HCT116 (cell line): ENCODE results near the gene IGFLR1. TPM values are rescaled to one million over a fixed set of nuclear protein-coding genes. Genes with fewer than 3 reads are reported as not detected.

Source experiments
- ATAC-seq: fragments of 200-7000 bp; cut with Tn5 transposase; 2 replicates; pipeline ENCODE4 v1.9.1; 2020; ENCODE audit warnings: mild to moderate bottlenecking, moderate library complexity
- BruUV-seq: library from RNA; stranded (reverse); fragments of 400-500 nt; replicated peaks from 2 replicates; lab custom pipeline; 2021; lab: Mats Ljungman, UMichigan
- CTCF ChIA-PET: fragments of 300-600 bp; sonication (Branson Sonifier 250); formaldehyde crosslinking; loops from one replicate; lab custom pipeline; 2021; ENCODE audit warnings: antibody characterized with exemption; lab: Charles Lee
- POLR2A ChIA-PET: fragments of 300-600, 350-600 bp; sonication (Branson Sonifier 250); formaldehyde crosslinking; loops from one replicate; lab custom pipeline; 2021; ENCODE audit warnings: antibody characterized with exemption; lab: Charles Lee
- RAD21 ChIA-PET, 2 experiments: fragments of 300-600 bp; sonication (Branson Sonifier 250); formaldehyde crosslinking; loops; one replicate each; lab custom pipeline; 2023; ENCODE audit warnings: low total read pairs in 2 of 2; ENCODE audit not compliant: uncharacterized antibody in 2 of 2, unreplicated experiment in 2 of 2, low non-redundant PET in 1 of 2; lab: Charles Lee
- DNase-seq: peaks from one replicate; pipeline ENCODE4 v3.0.0-alpha.2; 2010; ENCODE audit warnings: low read depth, low spot score
- H2AFZ ChIP-seq: fragments of 200-600 bp; shearing (Covaris generic), sonication (generic); 2 replicates; pipeline ENCODE4 v1.6.1; 2017; ENCODE audit warnings: low read depth, mixed run types, mixed read lengths, antibody characterized with exemption, low read length; ENCODE audit not compliant: poor library complexity, severe bottlenecking
- H3K27ac ChIP-seq: 2 replicates; pipeline ENCODE4 v1.5.1; 2012; ENCODE audit warnings: low read depth, low read length
- H3K27me3 ChIP-seq: fragments of 200-600 bp; sonication (generic); 2 replicates; pipeline ENCODE4 v1.6.1; 2016; ENCODE audit warnings: mixed run types, low read length, mixed read lengths; ENCODE audit not compliant: insufficient read depth
- H3K36me3 ChIP-seq, 2 experiments: fragments of 200-500 bp in 1 of 2; fragments of 200-600 bp in 1 of 2; sonication (Bioruptor generic) in 1 of 2; sonication (generic) in 1 of 2; 2 replicates each; pipeline versions ENCODE4 v1.5.1 to v1.6.1; 2014 to 2016; ENCODE audit warnings: low read length in 2 of 2, inconsistent platforms in 1 of 2, mixed read lengths in 1 of 2, mixed run types in 1 of 2; ENCODE audit not compliant: insufficient read depth in 2 of 2, control insufficient read depth in 1 of 2
- H3K4me1 ChIP-seq, 2 experiments: fragments of 200-600 bp in 1 of 2; sonication (generic) in 1 of 2; 2 replicates each; pipeline versions ENCODE4 v1.5.1 to v1.6.1; 2012 to 2017; ENCODE audit warnings: low read length in 2 of 2, inconsistent platforms in 1 of 2, mild to moderate bottlenecking in 1 of 2, mixed read lengths in 1 of 2, mixed run types in 1 of 2, moderate library complexity in 1 of 2; ENCODE audit not compliant: insufficient read depth in 2 of 2, control insufficient read depth in 1 of 2
- H3K4me2 ChIP-seq: fragments of 200-600 bp; sonication (generic); 2 replicates; pipeline ENCODE4 v1.6.1; 2017; ENCODE audit warnings: mixed run types, low read length, mixed read lengths
- H3K4me3 ChIP-seq, 2 experiments: fragments of 200-600 bp in 1 of 2; sonication (generic) in 1 of 2; replicated peaks in 1 of 2; 2 replicates each; pipeline ENCODE4 v1.5.1; 2011 to 2016; ENCODE audit warnings: low read length in 2 of 2, control low read depth in 1 of 2, low read depth in 1 of 2, mild to moderate bottlenecking in 1 of 2, mixed read lengths in 1 of 2, mixed run types in 1 of 2
- H3K79me2 ChIP-seq: fragments of 200-600 bp; sonication (generic); 2 replicates; pipeline ENCODE4 v1.6.1; 2017; ENCODE audit warnings: mild to moderate bottlenecking, mixed run types, low read length, moderate library complexity, mixed read lengths; ENCODE audit not compliant: insufficient read depth
- H3K9ac ChIP-seq: fragments of 200-600 bp; sonication (generic); 2 replicates; pipeline ENCODE4 v1.6.1; 2016; ENCODE audit warnings: low read length, mixed read lengths
- H3K9me2 ChIP-seq: fragments of 200-600 bp; sonication (generic), shearing (Covaris generic); 2 replicates; pipeline ENCODE4 v1.6.1; 2017; ENCODE audit warnings: mixed run types, mild to moderate bottlenecking, moderate library complexity; ENCODE audit not compliant: insufficient read depth
- H3K9me3 ChIP-seq, 2 experiments: fragments of 200-500 bp in 1 of 2; fragments of 200-600 bp in 1 of 2; sonication (Bioruptor generic) in 1 of 2; sonication (generic) in 1 of 2; 2 replicates each; pipeline ENCODE4 v1.6.1; 2014 to 2017; ENCODE audit warnings: low read length in 2 of 2, mixed read lengths in 2 of 2, inconsistent platforms in 1 of 2, low read depth in 1 of 2, mild to moderate bottlenecking in 1 of 2, mixed run types in 1 of 2, moderate library complexity in 1 of 2; ENCODE audit not compliant: control insufficient read depth in 1 of 2, insufficient read depth in 1 of 2
- H4K20me1 ChIP-seq: fragments of 200-600 bp; sonication (generic), shearing (Covaris generic); 2 replicates; pipeline ENCODE4 v1.6.1; 2017; ENCODE audit warnings: mixed run types, mild to moderate bottlenecking, moderate library complexity; ENCODE audit not compliant: insufficient read depth
- CBX3 ChIP-seq: IDR thresholded peaks from 2 replicates; pipeline ENCODE4 v1.6.1; 2012; ENCODE audit warnings: low read depth
- EGR1 ChIP-seq: IDR thresholded peaks from 2 replicates; pipeline ENCODE4 v1.6.1; 2012; ENCODE audit warnings: low read depth
- JUND ChIP-seq: IDR thresholded peaks from 2 replicates; pipeline ENCODE4 v1.6.1; 2012
- SIN3A ChIP-seq: IDR thresholded peaks from 2 replicates; pipeline ENCODE4 v1.6.1; 2012; ENCODE audit warnings: low read depth
- SP1 ChIP-seq: IDR thresholded peaks from 2 replicates; pipeline ENCODE4 v1.6.1; 2012; ENCODE audit warnings: low read depth
- intact Hi-C: fragments of 100-400 bp; cut with micrococcal nuclease; formaldehyde crosslinking; loops from 2 replicates; pipeline ENCODE4 v1.10.0; 2022
- total RNA-seq: library from RNA; stranded (reverse); gene quantifications from one replicate; pipeline ENCODE4 v1.2.1, GENCODE V29; 2021; ENCODE audit not compliant: unreplicated experiment
- TF ChIP-seq, protein P1 (sequence below), 3 experiments: fragments of 200-600 bp in 1 of 3; sonication (generic) in 1 of 3; IDR thresholded peaks in 2 of 3; conservative IDR thresholded peaks in 1 of 3; 2 replicates each; pipeline ENCODE4 v1.5.1; 2012 to 2017; ENCODE audit warnings: low read depth in 2 of 3, low read length in 2 of 3, antibody characterized with exemption in 1 of 3, borderline replicate concordance in 1 of 3, control low read depth in 1 of 3, mild to moderate bottlenecking in 1 of 3, mixed read lengths in 1 of 3, mixed run types in 1 of 3, moderate library complexity in 1 of 3; ENCODE audit not compliant: insufficient read depth in 1 of 3

Gene IGFLR1
- total RNA-seq, 1 experiment from 2014 or later = 8.3 TPM

DNA sequence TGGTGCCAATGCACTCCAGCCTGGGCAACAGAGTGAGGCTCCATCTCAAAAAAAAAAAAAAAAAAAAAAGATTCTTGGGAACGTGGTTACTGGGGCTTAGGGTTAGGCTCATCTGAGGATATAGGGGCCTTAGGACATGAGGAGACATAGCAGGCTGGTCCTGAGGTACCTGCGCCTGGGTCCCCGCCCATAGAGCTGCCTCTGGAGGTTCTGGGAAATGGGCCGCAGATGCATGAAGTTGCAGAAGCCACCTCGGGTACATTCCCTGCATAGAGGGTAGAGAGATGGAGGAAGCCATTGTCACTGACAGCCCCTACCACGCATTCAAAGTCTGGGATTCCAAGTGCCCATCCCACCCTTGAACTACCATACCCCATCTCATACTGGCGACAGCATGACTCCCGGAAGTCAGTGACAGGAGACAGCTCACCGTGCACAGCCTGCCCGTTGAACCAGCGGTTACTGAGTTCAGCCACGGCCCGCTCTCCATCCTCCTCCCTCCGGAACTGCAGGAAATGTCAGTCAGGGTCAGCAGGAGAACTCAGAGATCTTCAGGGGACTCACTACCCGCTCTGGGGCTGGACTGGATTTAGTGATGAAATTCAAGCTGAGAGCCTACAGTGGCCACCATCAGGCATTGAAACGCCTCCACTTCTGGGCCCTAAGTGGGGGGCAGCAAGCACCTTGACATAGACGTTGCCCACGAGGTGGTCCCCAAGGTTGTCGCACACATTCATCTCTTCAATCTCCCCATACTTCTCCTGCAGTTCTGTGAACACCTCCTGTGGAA is 1.6 kb upstream of the IGFLR1 start:
- ATAC-seq (no peak), DNase-seq (no peak)
- H3K9ac ChIP-seq = no peak overlapping the region
- no peak overlapping the region for H2AFZ ChIP-seq
- intact Hi-C loops = loop anchor here (1.0 kb wide), 1 partner anchor 187 kb away; no protein-coding TSS in a partner anchor
- ChIA-PET RAD21 (interaction anchor here in 1 of 2 experiments (1.7 kb wide), 1 partner anchor 76 kb away, joined by 6 read pairs; no protein-coding TSS in a partner anchor), CTCF (interaction anchor here (2.2 kb wide), 1 partner anchor 76 kb away, joined by 6 read pairs; no protein-coding TSS in a partner anchor), POLR2A (interaction anchor here (1.3 to 1.7 kb wide), 2 partner anchors 14 to 17 kb away, joined by 3 to 4 read pairs; no protein-coding TSS in a partner anchor)
- TF ChIP-seq JUND (no peak), CBX3 (no peak), SP1 (no peak), SIN3A (no peak)
- no peaks in the 10 kb centered on the region for H3K27me3 ChIP-seq
- peak overlapping the region; percentile 93 to 99 for H3K4me3 ChIP-seq
- no peaks in the 10 kb centered on the region for H4K20me1 ChIP-seq
- peaks cover 29 to 42% of the 10 kb centered on the region in 2 experiments for H3K4me1 ChIP-seq
- peak overlapping the region; percentile 99 for H3K4me2 ChIP-seq
- no peaks in the 10 kb centered on the region for H3K9me2 ChIP-seq
- peaks cover 15% of the 10 kb centered on the region for H3K79me2 ChIP-seq
- no peaks in the 10 kb centered on the region for H3K9me3 ChIP-seq
- no TSS peak for BruUV-seq
- H3K36me3 ChIP-seq = no peaks in the 10 kb centered on the region; a peak in 2 of 4 replicates
- H3K27ac ChIP-seq = peak overlapping the region; percentile 78

GRCh38 chr19:35741203-35741515 is 1.1 kb downstream of the IGFLR1 start:
- H4K20me1 ChIP-seq = no peaks in the 10 kb centered on the region
- H3K4me3 ChIP-seq = peak overlapping the region; percentile 61 to 74
- CTCF ChIA-PET = interaction anchor here (1.1 kb wide), 1 partner anchor 18 kb away, joined by 3 read pairs; no protein-coding TSS in a partner anchor
- no peak for ATAC-seq
- DNase-seq = no peak
- H3K4me2 ChIP-seq = peak overlapping the region; percentile 100
- H3K27me3 ChIP-seq = no peaks in the 10 kb centered on the region
- H3K9ac ChIP-seq = peak overlapping the region; percentile 67
- H3K36me3 ChIP-seq = peaks cover 14 to 23% of the 10 kb centered on the region in 2 experiments; a peak in 3 of 4 replicates
- peak overlapping the region; percentile 73 for H3K27ac ChIP-seq
- peaks cover 7% of the 10 kb centered on the region; the same call in 1 of the 2 replicates for H3K79me2 ChIP-seq
- peaks cover 20 to 28% of the 10 kb centered on the region in 2 experiments for H3K4me1 ChIP-seq
- POLR2A ChIA-PET = interaction anchor here (0.8 to 2.2 kb wide), 6 partner anchors 7 to 231 kb away, joined by 3 to 8 read pairs (median 4); partner anchors contain the start of gene LIN37
- RAD21 ChIA-PET = interaction anchor here (0.8 kb wide), 2 partner anchors 7 to 190 kb away, joined by 3 read pairs; partner anchors contain the start of gene LIN37 (in 1 of the 2)
- H3K9me3 ChIP-seq = no peaks in the 10 kb centered on the region
- intact Hi-C loops = no loop called here
- H2AFZ ChIP-seq = peak overlapping the region; percentile 78
- BruUV-seq = no TSS peak
- no peaks in the 10 kb centered on the region for H3K9me2 ChIP-seq
- TF ChIP-seq, protein P1, sequence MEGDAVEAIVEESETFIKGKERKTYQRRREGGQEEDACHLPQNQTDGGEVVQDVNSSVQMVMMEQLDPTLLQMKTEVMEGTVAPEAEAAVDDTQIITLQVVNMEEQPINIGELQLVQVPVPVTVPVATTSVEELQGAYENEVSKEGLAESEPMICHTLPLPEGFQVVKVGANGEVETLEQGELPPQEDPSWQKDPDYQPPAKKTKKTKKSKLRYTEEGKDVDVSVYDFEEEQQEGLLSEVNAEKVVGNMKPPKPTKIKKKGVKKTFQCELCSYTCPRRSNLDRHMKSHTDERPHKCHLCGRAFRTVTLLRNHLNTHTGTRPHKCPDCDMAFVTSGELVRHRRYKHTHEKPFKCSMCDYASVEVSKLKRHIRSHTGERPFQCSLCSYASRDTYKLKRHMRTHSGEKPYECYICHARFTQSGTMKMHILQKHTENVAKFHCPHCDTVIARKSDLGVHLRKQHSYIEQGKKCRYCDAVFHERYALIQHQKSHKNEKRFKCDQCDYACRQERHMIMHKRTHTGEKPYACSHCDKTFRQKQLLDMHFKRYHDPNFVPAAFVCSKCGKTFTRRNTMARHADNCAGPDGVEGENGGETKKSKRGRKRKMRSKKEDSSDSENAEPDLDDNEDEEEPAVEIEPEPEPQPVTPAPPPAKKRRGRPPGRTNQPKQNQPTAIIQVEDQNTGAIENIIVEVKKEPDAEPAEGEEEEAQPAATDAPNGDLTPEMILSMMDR (IDR thresholded peaks at IDR 0.05 in 2 of 3, conservative IDR thresholded peaks at IDR 0.05 in 1 of 3; ENCODE audit: borderline replicate concordance in 1 of 3, insufficient read depth in 1 of 3, low read depth in 2 of 3, low read length in 2 of 3) = 0 out of 6 replicates have a peak, but pooled peaks of 1 of the 3 experiments have one; percentile 4
- TF ChIP-seq EGR1 = no peak
